ENCODE results near the gene WAPL.

Gene WAPL

DNA sequence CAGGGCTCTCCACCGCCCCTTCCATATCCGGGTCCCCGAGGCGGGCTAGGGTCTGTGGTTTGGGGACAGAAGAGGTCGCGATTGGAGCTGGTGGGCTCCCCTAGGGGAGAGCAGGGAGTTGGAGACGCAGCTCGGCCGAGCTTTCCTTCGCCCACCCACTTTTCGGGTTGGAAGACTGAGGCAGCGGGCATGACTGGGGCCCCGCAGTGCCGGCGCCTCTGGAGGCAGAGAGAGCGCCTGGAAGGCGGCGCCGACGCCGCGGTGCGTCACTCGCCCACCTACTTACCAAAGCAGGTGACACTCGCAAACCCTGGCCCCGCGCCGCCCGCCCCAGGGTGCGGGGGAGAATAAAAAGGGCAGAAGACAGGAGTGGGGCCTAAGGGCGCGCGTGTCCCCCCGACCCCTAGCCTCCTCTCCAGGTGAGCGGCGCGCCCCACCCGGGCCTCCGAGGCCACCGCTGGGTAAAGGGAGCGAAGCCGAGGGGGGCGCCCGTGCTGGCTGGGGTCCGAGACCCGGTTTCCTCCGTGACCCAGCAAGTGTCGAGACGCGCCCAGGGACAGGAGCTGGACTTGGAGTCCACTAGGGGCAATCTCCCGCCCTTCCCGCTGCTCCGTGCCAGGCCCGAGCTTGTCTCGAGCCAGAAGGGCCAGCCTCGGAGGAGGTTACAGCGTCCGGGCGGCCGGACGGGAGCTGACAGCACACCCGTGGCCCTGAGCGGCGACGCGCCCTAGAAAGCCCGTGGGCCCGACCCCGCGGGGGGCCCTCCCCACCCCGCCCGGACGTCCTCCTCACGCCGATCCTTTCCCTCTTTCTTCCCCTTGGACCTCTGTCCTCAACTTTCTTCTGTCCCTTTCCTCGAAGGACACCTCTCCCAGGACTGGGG lies 120.6 kb downstream of the WAPL start:
- Histone ChIP-seq H3K4me3 (ENCODE audit: low read depth, low read length) (peak overlapping the region; percentile 79), H3K9me3 (ENCODE audit: control insufficient read depth, insufficient read depth, low read length) (no peaks in the 10 kb centered on the region), H3K9ac (ENCODE audit: low read depth, low read length) (peak overlapping the region; percentile 65), H3K4me1 (ENCODE audit: control insufficient read depth, insufficient read depth, low read length) (peaks cover 7% of the 10 kb centered on the region), H3K27me3 (ENCODE audit: control insufficient read depth, insufficient read depth, low read length) (peaks cover 48% of the 10 kb centered on the region), H3K36me3 (ENCODE audit: control insufficient read depth, insufficient read depth, low read length) (no peaks in the 10 kb centered on the region)

DNA sequence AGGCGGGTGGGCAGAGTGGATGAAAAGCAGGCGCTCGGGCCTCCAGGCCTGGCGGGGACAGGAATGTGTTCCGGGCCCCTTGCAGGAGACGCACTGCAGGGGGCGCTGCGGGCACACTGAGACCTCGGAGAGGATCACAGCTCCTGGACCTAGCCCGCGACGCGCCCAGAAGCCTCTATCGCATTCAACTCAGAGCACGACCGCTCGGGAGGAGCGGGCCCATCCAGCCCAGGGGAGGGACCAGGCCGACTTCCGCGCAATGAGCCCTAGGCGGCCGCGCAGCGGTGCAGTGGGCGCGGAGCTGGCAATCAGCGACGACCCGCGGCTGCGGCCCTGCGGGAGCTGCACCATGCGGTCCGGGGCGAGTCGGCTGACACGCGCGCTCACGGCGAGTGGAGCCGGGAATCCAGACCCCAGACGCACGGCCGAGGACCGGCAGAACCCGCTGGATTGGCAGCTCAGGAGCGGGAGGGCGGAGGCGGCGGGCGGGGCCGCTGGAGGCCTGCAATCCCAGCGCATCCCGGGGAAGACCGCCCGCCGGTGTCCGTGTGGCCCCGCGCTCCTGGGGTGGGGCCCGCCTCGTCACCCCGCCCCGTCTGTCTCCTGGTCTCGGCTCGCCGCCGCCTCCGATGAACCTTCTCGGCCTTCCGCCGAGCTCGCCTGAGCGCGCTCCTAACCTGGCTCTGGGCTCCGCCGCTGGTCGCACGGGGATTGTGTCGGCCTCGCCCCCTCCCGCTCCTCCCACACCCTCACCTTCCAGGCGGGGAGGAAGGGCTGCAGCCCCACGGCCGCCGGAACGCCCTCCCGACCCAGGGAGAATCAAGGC lies 121.5 kb downstream of the WAPL start:
- H3K4me1 ChIP-seq (ENCODE audit: control insufficient read depth, insufficient read depth, low read length) = peaks cover 7% of the 10 kb centered on the region
- H3K27me3 ChIP-seq (ENCODE audit: control insufficient read depth, insufficient read depth, low read length) = peaks cover 48% of the 10 kb centered on the region
- peak overlapping the region; percentile 79 for H3K4me3 ChIP-seq (ENCODE audit: low read depth, low read length)
- peak overlapping the region; percentile 65 for H3K9ac ChIP-seq (ENCODE audit: low read depth, low read length)
- H3K36me3 ChIP-seq (ENCODE audit: control insufficient read depth, insufficient read depth, low read length) = no peaks in the 10 kb centered on the region
- H3K9me3 ChIP-seq (ENCODE audit: control insufficient read depth, insufficient read depth, low read length) = no peaks in the 10 kb centered on the region

DNA sequence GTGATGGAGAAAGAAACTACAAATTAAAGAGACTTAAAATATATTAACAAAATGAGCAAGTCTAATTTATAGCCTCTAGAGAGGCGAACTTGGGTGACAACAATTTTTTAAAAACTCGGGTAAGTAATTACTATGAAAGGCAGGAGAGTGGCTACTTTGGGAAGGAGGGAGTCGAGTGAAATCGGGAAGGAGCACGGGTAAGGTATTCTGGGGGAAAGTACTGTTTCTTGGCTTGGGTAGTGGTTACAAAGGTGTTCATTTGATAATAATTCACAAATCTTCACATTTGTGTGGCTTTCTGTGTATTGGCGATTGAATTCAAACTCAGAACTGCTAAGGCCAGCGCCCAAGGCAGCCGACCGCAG lies 122.1 kb downstream of the WAPL start:
- no peaks in the 10 kb centered on the region for H3K9me3 ChIP-seq (ENCODE audit: control insufficient read depth, insufficient read depth, low read length)
- H3K9ac ChIP-seq (ENCODE audit: low read depth, low read length) = no peak overlapping the region
- H3K4me3 ChIP-seq (ENCODE audit: low read depth, low read length) = no peak overlapping the region
- no peaks in the 10 kb centered on the region for H3K36me3 ChIP-seq (ENCODE audit: control insufficient read depth, insufficient read depth, low read length)
- peaks cover 48% of the 10 kb centered on the region for H3K27me3 ChIP-seq (ENCODE audit: control insufficient read depth, insufficient read depth, low read length)
- H3K4me1 ChIP-seq (ENCODE audit: control insufficient read depth, insufficient read depth, low read length) = peaks cover 7% of the 10 kb centered on the region

DNA sequence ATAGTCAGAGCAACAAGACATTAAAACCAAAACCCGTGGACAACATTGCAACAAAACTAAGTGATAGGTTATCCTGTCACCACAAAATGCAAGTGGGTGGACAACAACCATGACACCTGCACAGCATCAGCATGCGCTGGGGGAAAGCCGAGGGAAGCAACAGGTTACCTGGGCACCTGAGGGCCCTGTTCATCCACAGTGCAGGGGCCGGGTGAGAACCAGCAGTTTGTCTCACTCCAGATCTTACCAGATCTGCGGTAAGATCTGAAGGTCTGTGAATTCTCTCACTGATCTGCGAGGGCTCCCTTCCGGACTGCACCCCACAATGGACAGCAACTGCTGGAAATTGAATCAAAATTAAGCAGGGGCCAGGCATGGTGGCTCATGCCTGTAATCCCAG lies 124.5 kb downstream of the WAPL start:
- Histone ChIP-seq H3K4me3 (ENCODE audit: low read depth, low read length) (no peak overlapping the region), H3K9ac (ENCODE audit: low read depth, low read length) (no peak overlapping the region), H3K36me3 (ENCODE audit: control insufficient read depth, insufficient read depth, low read length) (no peaks in the 10 kb centered on the region), H3K9me3 (ENCODE audit: control insufficient read depth, insufficient read depth, low read length) (no peaks in the 10 kb centered on the region), H3K27me3 (ENCODE audit: control insufficient read depth, insufficient read depth, low read length) (peaks cover 38% of the 10 kb centered on the region), H3K4me1 (ENCODE audit: control insufficient read depth, insufficient read depth, low read length) (peaks cover 2% of the 10 kb centered on the region)

DNA sequence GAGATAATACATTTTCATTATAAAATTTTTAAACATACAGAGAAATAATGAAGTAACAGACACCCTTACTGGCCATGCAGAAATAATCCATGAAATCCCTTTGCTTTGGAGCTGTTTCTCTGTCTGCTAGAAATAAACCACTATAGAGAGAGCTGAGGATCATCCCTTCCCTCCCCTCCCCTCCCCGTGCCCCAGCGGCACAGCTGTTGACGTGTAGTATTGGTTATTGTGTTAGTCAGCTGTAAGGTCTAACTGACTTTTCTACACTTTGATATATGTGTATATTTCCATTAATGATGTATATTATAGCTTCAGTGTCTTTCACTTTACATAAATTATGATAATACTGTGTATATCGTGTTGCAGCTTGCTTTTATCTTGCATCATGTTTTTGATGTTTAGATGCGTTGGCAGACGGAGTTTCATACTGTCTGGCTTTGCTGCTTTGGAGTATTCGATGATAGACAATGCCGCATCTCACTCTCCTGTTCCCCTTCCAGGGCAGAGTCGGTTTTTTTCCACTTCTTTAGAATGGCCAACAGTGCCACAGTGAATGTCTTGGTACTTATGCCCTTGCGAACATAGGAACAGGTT lies 127.6 kb downstream of the WAPL start:
- Histone ChIP-seq H3K9me3 (ENCODE audit: control insufficient read depth, insufficient read depth, low read length) (no peaks in the 10 kb centered on the region), H3K4me1 (ENCODE audit: control insufficient read depth, insufficient read depth, low read length) (no peaks in the 10 kb centered on the region), H3K4me3 (ENCODE audit: low read depth, low read length) (no peak overlapping the region), H3K27me3 (ENCODE audit: control insufficient read depth, insufficient read depth, low read length) (peaks cover 41% of the 10 kb centered on the region), H3K9ac (ENCODE audit: low read depth, low read length) (no peak overlapping the region), H3K36me3 (ENCODE audit: control insufficient read depth, insufficient read depth, low read length) (no peaks in the 10 kb centered on the region)

DNA sequence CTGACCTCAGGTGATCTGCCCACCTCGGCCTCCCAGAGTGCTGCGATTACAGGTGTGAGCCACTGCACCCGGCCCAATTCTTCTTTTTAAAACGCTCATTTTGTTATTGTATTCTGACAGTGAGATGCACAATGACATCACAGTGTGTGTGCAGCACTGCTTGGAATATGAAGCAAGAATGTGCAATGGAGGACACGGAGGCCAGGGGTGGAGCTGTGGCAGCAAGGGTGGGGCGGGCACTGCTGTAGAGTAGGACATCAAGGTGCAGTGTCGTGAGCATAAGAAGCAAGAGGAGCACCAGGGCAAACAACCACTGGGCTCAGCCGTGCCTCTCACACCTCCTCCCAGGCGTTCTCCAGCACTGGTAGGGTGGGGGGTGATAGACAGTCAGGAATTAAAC lies 128.2 kb downstream of the WAPL start:
- Histone ChIP-seq H3K4me3 (ENCODE audit: low read depth, low read length) (no peak overlapping the region), H3K36me3 (ENCODE audit: control insufficient read depth, insufficient read depth, low read length) (no peaks in the 10 kb centered on the region), H3K9me3 (ENCODE audit: control insufficient read depth, insufficient read depth, low read length) (no peaks in the 10 kb centered on the region)

DNA sequence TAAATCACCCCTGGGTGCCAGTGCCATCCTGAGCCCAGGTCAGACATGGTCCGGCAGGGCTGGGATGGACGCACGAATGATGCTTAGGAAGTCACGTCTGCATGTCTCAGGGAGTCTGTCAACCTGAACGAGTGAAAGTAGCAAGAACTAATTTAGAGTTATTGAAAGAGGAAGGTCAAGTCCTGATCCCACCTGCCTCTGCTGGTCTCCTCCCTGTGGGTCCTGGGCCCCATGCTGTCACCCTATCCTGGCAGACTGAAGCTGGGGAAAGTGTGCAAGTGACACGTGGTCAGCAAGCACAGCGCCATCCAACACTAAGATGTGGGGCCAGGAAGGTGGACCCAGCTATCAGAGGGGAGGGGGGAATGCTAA lies 128.9 kb downstream of the WAPL start:
- peaks cover 39% of the 10 kb centered on the region for H3K27me3 ChIP-seq (ENCODE audit: control insufficient read depth, insufficient read depth, low read length)
- H3K9me3 ChIP-seq (ENCODE audit: control insufficient read depth, insufficient read depth, low read length) = no peaks in the 10 kb centered on the region
- peaks cover 2% of the 10 kb centered on the region for H3K4me1 ChIP-seq (ENCODE audit: control insufficient read depth, insufficient read depth, low read length)
- no peaks in the 10 kb centered on the region for H3K36me3 ChIP-seq (ENCODE audit: control insufficient read depth, insufficient read depth, low read length)
- H3K9ac ChIP-seq (ENCODE audit: low read depth, low read length) = no peak overlapping the region
- H3K4me3 ChIP-seq (ENCODE audit: low read depth, low read length) = no peak overlapping the region

More for the DNA sequence above, 128.2 kb downstream of the WAPL start:
- Histone ChIP-seq H3K27me3 (ENCODE audit: control insufficient read depth, insufficient read depth, low read length) (peaks cover 37% of the 10 kb centered on the region), H3K9ac (ENCODE audit: low read depth, low read length) (no peak overlapping the region), H3K4me1 (ENCODE audit: control insufficient read depth, insufficient read depth, low read length) (no peaks in the 10 kb centered on the region)

DNA sequence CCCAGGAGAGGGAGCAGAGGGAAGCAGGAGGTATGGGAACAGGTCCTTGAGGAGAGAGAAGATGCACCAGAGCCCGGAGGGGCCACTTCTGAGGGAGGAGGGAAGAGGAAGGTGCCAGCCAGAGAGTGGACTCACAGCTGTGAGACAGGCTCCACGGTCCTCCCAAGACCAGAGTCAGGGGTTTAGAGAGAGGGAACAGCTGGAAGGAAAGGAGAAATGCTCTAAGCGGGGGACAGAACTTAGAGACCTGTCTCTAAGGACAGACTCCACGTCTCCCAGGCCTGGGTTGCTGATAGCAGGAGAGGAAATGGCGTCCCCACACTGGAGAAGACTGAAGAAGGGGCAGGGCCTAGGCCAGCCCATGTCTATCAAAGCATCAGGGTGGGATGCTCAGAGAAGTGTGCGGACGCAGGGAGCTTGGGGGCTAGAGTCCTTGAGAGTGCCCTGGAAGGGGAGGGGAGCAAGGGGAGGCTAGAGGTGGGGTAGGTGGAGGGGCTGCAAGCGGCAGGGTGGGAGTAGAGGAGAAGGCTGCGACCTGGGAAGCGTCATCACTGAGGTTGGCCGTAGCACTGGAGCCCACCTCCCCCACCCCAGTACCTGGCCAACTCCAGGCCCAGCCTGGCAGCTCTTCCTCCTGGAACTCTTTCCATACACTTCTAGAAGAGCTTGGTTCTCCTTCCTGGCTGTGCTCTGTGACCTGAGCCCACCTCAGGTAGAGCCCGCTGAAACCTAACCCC lies 129.4 kb downstream of the WAPL start:
- H3K27me3 ChIP-seq (ENCODE audit: control insufficient read depth, insufficient read depth, low read length) = peaks cover 44% of the 10 kb centered on the region
- H3K4me1 ChIP-seq (ENCODE audit: control insufficient read depth, insufficient read depth, low read length) = peaks cover 7% of the 10 kb centered on the region
- no peaks in the 10 kb centered on the region for H3K9me3 ChIP-seq (ENCODE audit: control insufficient read depth, insufficient read depth, low read length)
- no peak overlapping the region for H3K4me3 ChIP-seq (ENCODE audit: low read depth, low read length)
- H3K36me3 ChIP-seq (ENCODE audit: control insufficient read depth, insufficient read depth, low read length) = no peaks in the 10 kb centered on the region
- H3K9ac ChIP-seq (ENCODE audit: low read depth, low read length) = no peak overlapping the region

DNA sequence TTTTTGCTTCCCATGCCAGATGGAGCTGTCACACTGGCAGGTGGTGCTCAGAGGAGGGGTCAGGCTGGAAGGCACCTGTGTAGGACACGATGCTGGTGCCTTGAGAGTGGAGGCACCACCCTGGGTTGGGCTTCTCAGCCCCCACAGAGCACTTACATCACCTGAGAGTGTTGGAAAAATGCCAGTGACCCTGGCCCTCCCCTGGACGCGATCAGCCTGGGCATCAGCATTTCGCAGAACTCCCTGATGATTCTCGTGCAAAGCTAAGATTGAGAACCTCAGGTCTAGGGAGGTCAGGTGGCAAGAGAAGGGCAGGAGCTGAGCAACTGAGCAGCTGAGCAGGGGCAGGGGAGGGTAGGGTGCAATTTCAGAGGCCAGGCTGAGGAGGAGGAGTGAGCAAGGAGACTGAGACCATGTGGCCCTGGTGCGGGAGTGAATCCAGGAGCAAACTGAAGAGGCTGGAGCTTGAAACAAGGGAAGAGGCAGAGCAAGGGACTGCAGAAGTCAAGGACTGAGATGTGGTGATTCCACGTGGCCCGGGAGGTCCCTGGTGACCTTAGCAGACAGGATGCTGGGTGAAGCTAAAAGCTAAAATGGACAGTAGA lies 130.3 kb downstream of the WAPL start:
- H3K36me3 ChIP-seq (ENCODE audit: control insufficient read depth, insufficient read depth, low read length) = no peaks in the 10 kb centered on the region
- no peak overlapping the region for H3K9ac ChIP-seq (ENCODE audit: low read depth, low read length)
- H3K4me3 ChIP-seq (ENCODE audit: low read depth, low read length) = no peak overlapping the region
- H3K27me3 ChIP-seq (ENCODE audit: control insufficient read depth, insufficient read depth, low read length) = peaks cover 45% of the 10 kb centered on the region
- no peaks in the 10 kb centered on the region for H3K9me3 ChIP-seq (ENCODE audit: control insufficient read depth, insufficient read depth, low read length)
- H3K4me1 ChIP-seq (ENCODE audit: control insufficient read depth, insufficient read depth, low read length) = peaks cover 7% of the 10 kb centered on the region

DNA sequence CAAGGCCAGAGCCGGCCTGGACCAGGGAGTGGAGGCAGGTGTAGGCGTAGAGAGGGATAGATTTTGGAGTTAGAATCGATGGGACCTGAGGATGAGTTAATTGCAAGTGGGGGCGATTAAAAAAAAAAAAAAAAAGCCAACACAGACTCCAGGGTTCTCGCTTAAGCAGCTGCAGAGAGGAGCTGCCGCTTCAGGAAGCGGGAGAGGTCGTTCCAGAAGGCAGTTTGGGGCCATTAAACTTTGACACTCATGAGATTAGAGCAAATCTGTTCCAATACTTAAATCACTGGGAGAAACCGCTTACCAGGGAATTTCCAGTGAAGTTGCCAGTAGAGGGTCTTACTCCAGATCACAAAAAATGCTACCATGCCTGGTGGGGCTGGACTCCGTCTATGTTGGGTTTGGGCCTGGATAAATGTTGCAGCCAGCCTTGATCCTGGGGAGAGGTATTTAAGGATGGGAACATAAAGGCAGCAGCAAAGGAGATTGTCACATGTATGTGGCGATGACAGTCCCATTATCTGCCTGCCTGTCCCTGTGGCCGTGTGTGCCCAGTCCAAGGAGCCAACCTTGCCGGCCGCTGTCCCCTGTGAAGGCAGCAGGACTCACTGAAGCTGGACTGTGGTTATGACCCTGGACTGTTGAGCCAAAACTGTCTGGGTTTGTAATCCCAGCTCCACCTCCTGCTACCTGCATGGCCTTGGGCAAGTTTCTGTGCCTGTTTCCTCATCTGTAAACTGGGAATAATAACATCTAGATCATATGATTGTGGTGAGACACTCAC lies 131.1 kb downstream of the WAPL start:
- Histone ChIP-seq H3K4me3 (ENCODE audit: low read depth, low read length) (peak overlapping the region; percentile 65), H3K27me3 (ENCODE audit: control insufficient read depth, insufficient read depth, low read length) (peaks cover 41% of the 10 kb centered on the region), H3K9ac (ENCODE audit: low read depth, low read length) (no peak overlapping the region), H3K36me3 (ENCODE audit: control insufficient read depth, insufficient read depth, low read length) (no peaks in the 10 kb centered on the region), H3K9me3 (ENCODE audit: control insufficient read depth, insufficient read depth, low read length) (no peaks in the 10 kb centered on the region), H3K4me1 (ENCODE audit: control insufficient read depth, insufficient read depth, low read length) (peaks cover 7% of the 10 kb centered on the region)

All from iPS-15b (cell line).